Loucy (cell line): Measurements from ENCODE around the gene UBE2L3.

Source experiments
- H2AFZ ChIP-seq: fragments of 200-600 bp; sonication (generic); 2 replicates; pipeline ENCODE4 v1.6.0; 2016; ENCODE audit warnings: antibody characterized with exemption, mild to moderate bottlenecking, low read length, moderate library complexity
- H3F3A ChIP-seq: fragments of 200-600 bp; 2 replicates; pipeline ENCODE4 v1.6.0; 2016; ENCODE audit warnings: antibody characterized with exemption, low read depth, mild to moderate bottlenecking
- H3K27me3 ChIP-seq: fragments of 200-600 bp; sonication (generic); 2 replicates; pipeline ENCODE4 v1.6.1; 2014; ENCODE audit warnings: low read length, mild to moderate bottlenecking; ENCODE audit not compliant: insufficient read depth, poor library complexity, severe bottlenecking
- H3K36me3 ChIP-seq: fragments of 200-600 bp; sonication (generic); 2 replicates; pipeline ENCODE4 v1.6.1; 2016; ENCODE audit warnings: low read length; ENCODE audit not compliant: insufficient read depth
- H3K4me1 ChIP-seq: fragments of 200-600 bp; sonication (generic); 2 replicates; pipeline ENCODE4 v1.5.1; 2014; ENCODE audit warnings: low read length, mild to moderate bottlenecking; ENCODE audit not compliant: insufficient read depth, poor library complexity, severe bottlenecking
- H3K4me2 ChIP-seq: fragments of 200-600 bp; sonication (generic); 2 replicates; pipeline ENCODE4 v1.6.0; 2014; ENCODE audit warnings: antibody characterized with exemption, low read length, low read depth, mild to moderate bottlenecking; ENCODE audit not compliant: poor library complexity, severe bottlenecking
- H3K4me3 ChIP-seq: fragments of 200-600 bp; sonication (generic); 2 replicates; pipeline ENCODE4 v1.5.1; 2014; ENCODE audit warnings: low read length, mild to moderate bottlenecking, mixed read lengths; ENCODE audit not compliant: poor library complexity, severe bottlenecking
- H3K79me2 ChIP-seq: fragments of 200-600 bp; sonication (generic); 2 replicates; pipeline ENCODE4 v1.6.1; 2014; ENCODE audit warnings: low read length; ENCODE audit not compliant: insufficient read depth
- H3K9ac ChIP-seq: fragments of 200-600 bp; sonication (generic); 2 replicates; pipeline ENCODE4 v1.6.0; 2014; ENCODE audit warnings: mild to moderate bottlenecking, low read depth, low read length, moderate library complexity; ENCODE audit not compliant: poor library complexity, severe bottlenecking
- H3K9me2 ChIP-seq: fragments of 200-600 bp; sonication (generic); replicated peaks from 2 replicates; pipeline ENCODE4 v1.6.1; 2016; ENCODE audit warnings: low read depth, low read length, mixed read lengths
- H3K9me3 ChIP-seq: fragments of 200-600 bp; sonication (generic); 2 replicates; pipeline ENCODE4 v1.6.1; 2014; ENCODE audit warnings: mild to moderate bottlenecking, antibody characterized with exemption, low read length, low read depth; ENCODE audit not compliant: insufficient read depth
- H4K20me1 ChIP-seq: fragments of 200-600 bp; sonication (generic); 2 replicates; pipeline ENCODE4 v1.6.0; 2014; ENCODE audit warnings: antibody characterized with exemption, low read length, mild to moderate bottlenecking; ENCODE audit not compliant: insufficient read depth, poor library complexity, severe bottlenecking
- EZH2phosphoT487 ChIP-seq: fragments of 200-600 bp; IDR thresholded peaks from 2 replicates; pipeline ENCODE4 v1.6.1; 2018; ENCODE audit warnings: antibody characterized with exemption, mild to moderate bottlenecking, moderate library complexity, borderline replicate concordance
- TF ChIP-seq, protein P1 (sequence below): fragments of 200-600 bp; sonication (generic); conservative IDR thresholded peaks from 2 replicates; pipeline ENCODE4 v1.5.1; 2014; ENCODE audit warnings: mild to moderate bottlenecking, antibody characterized with exemption, low read length

UBE2L3 gene

GRCh38 chr22:21626735-21627469 lies 59.4 kb downstream of the UBE2L3 start:
- peaks cover 13% of the 10 kb centered on the region for H3K4me1 ChIP-seq
- H3K9me2 ChIP-seq = no peaks in the 10 kb centered on the region
- no peak overlapping the region for H2AFZ ChIP-seq
- H3K4me3 ChIP-seq = peak overlapping the region; percentile 11
- H3K36me3 ChIP-seq = peaks cover 40% of the 10 kb centered on the region; the same call in 1 of the 2 replicates
- no peaks in the 10 kb centered on the region for H3K9me3 ChIP-seq
- TF ChIP-seq, protein P1, sequence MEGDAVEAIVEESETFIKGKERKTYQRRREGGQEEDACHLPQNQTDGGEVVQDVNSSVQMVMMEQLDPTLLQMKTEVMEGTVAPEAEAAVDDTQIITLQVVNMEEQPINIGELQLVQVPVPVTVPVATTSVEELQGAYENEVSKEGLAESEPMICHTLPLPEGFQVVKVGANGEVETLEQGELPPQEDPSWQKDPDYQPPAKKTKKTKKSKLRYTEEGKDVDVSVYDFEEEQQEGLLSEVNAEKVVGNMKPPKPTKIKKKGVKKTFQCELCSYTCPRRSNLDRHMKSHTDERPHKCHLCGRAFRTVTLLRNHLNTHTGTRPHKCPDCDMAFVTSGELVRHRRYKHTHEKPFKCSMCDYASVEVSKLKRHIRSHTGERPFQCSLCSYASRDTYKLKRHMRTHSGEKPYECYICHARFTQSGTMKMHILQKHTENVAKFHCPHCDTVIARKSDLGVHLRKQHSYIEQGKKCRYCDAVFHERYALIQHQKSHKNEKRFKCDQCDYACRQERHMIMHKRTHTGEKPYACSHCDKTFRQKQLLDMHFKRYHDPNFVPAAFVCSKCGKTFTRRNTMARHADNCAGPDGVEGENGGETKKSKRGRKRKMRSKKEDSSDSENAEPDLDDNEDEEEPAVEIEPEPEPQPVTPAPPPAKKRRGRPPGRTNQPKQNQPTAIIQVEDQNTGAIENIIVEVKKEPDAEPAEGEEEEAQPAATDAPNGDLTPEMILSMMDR = no peak
- no peak for TF ChIP-seq EZH2phosphoT487
- no peak overlapping the region for H3K9ac ChIP-seq
- H3K4me2 ChIP-seq = peak overlapping the region; percentile 93
- H3K27me3 ChIP-seq = peaks cover 5% of the 10 kb centered on the region
- peaks cover 69% of the 10 kb centered on the region for H3K79me2 ChIP-seq
- peaks cover 66% of the 10 kb centered on the region for H4K20me1 ChIP-seq
- peaks cover 5% of the 10 kb centered on the region; the same call in 1 of the 2 replicates for H3F3A ChIP-seq

DNA sequence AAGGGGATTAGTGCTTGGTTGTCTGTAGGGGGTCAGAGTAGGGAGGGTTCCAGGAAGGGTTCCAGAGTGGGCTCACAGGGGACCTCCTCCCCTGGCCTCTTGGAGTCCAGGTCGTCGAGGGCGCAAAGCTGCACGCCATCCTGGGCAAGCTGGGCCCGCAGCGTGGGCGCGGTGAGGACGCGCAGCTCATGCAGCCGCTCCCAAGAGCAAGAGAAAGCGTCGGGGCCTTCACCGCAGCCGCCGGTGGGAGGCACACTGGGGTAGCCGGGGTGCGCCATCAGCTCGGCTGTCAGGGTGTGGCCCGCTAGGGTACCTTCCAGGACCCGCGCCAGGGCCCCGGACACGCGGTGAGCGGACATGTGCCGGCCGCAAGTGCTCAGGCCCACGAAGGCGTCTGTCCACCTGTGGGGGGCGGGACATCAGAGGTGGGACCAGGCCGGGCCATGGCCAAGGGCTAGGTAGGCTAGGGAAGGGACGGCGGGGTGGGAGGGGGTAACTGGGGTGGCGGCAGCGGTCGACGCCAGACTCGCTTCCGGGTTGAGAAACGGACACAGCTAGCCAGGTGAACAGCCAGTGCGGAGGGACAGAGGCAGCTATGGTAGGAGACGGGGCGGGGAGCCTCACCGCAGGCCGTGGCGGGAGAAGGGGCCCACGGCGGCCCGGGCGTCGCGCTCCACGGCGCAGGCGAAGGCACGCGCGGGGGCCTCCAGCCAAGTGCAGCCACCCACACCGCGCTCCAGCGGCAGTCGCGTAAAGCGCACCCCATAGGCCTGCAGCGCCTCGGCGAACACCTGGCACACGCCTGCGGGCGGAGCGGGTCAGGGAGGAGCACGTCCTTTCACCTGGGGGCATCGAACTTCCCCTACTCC lies 61.1 kb downstream of the UBE2L3 start:
- Histone ChIP-seq H3K4me3 (peak overlapping the region; percentile 97), H3K9me3 (no peaks in the 10 kb centered on the region), H3K79me2 (peaks cover 58% of the 10 kb centered on the region), H4K20me1 (peaks cover 58% of the 10 kb centered on the region), H3K36me3 (peaks cover 23% of the 10 kb centered on the region; the same call in 1 of the 2 replicates), H3K4me1 (peaks cover 13% of the 10 kb centered on the region), H3K27me3 (peaks cover 5% of the 10 kb centered on the region), H3F3A (peaks cover 5% of the 10 kb centered on the region; the same call in 1 of the 2 replicates), H3K4me2 (peak overlapping the region; percentile 93), H3K9me2 (no peaks in the 10 kb centered on the region), H3K9ac (peak overlapping the region; percentile 100), H2AFZ (no peak overlapping the region)
- no peak for TF ChIP-seq EZH2phosphoT487
- TF ChIP-seq, protein P1 = no peak

DNA sequence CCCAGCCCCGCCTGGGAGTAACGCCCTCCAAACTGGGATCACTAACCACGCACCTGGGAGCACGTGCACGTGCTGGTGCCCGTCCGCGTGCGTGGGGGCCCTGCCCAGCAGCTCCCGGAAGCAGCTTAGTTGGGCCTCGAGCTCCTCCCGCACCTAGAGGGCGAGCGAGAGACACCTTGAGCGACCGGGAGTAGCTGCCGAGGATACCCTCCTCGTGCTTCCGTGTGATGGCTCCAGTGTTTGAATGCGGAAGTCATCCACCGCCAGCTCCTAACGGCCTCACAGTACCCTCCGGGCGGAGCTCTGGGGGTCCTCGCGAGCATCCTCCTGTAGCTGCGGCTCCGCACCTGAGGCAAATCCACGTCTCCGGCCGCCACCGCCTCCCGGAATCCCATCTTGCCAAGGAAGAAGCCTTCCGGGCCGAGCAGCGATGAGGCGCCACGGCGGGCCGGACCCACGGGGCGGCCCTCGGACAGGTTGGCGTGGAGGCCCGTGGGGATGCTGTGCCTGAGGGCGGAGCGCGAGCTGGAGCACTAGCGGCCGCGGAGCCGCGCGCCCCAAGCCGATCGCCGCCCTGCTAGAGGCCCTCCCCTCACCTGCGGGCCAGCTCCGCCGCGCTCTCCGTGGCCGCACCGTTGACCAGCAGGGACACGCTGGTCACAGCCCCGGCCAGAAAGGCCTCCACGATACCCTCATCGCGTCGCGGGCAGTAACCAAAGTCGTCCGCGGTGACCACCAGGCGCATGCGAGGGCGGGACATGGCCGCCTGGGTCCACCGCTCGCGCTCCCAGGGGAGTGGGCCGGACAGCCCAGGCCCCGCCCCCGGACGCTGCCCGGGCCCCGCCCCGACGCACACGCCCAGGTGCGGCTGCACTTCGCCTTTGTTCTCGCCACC lies 62.0 kb downstream of the UBE2L3 start, which contains the start of gene YDJC:
Gene YDJC, minus strand, starts transcription at position 768 of the 895 bp plus-strand sequence. Its CDS starts 8 bp downstream, at position 760.
- Histone ChIP-seq H3K4me1 (peaks cover 13% of the 10 kb centered on the region), H3K9me3 (no peaks in the 10 kb centered on the region), H3K4me3 (peak within 1 kb of the TSS; percentile 97), H3K4me2 (peak within 1 kb of the TSS; percentile 93), H4K20me1 (peaks cover 49% of the 10 kb centered on the region), H2AFZ (peak within 1 kb of the TSS; percentile 74), H3F3A (peaks cover 5% of the 10 kb centered on the region; the same call in 1 of the 2 replicates), H3K9ac (peak within 1 kb of the TSS; percentile 100), H3K9me2 (no peaks in the 10 kb centered on the region), H3K36me3 (peaks cover 17% of the 10 kb centered on the region; the same call in 1 of the 2 replicates), H3K27me3 (peaks cover 5% of the 10 kb centered on the region), H3K79me2 (peaks cover 49% of the 10 kb centered on the region)
- TF ChIP-seq, protein P1 = peak; percentile 70
- TF ChIP-seq EZH2phosphoT487 = no peak
